ENCODE data around the gene C1orf115. TPM values are rescaled to one million over a fixed set of nuclear protein-coding genes. Genes with fewer than 3 reads are reported as not detected.
A peak's percentile ranks its signal among the peaks of the same experiment; 100 is the strongest.

C1orf115 gene
- total and polyA plus RNA-seq, 4 donors, result 13.3 to 19.0 (median 18.5) TPM

DNA sequence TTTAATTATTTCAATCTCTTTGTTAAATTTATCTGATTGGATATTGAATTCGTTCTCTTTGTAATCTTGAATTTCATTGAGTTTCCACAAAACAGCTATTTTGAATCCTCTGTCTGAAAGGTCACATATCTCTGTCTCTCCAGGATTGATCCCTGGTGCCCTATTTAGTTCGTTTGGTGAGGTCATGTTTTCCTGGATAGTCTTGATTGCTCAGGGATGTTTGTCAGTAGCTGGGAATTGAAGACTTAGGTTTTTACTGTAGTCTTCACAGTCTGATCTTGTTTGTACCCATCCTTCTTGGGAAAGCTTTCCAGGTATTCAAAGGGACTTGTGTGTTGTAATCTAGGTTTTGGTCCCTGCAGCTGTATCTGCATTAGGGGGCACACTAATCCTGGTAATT is 51.2 kb downstream of the C1orf115 start:
- H3K4me1 ChIP-seq (ENCODE audit: control insufficient read depth in 5 of 5, insufficient read depth in 5 of 5, low read length in 5 of 5), result peaks cover 0 to 3% (median 0%) of the 10 kb centered on the region in 5 donors
- TF ChIP-seq, protein P1, sequence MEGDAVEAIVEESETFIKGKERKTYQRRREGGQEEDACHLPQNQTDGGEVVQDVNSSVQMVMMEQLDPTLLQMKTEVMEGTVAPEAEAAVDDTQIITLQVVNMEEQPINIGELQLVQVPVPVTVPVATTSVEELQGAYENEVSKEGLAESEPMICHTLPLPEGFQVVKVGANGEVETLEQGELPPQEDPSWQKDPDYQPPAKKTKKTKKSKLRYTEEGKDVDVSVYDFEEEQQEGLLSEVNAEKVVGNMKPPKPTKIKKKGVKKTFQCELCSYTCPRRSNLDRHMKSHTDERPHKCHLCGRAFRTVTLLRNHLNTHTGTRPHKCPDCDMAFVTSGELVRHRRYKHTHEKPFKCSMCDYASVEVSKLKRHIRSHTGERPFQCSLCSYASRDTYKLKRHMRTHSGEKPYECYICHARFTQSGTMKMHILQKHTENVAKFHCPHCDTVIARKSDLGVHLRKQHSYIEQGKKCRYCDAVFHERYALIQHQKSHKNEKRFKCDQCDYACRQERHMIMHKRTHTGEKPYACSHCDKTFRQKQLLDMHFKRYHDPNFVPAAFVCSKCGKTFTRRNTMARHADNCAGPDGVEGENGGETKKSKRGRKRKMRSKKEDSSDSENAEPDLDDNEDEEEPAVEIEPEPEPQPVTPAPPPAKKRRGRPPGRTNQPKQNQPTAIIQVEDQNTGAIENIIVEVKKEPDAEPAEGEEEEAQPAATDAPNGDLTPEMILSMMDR (IDR thresholded peaks at IDR 0.05; ENCODE audit: control extremely low read depth, extremely low read depth), result no peak
- no peak overlapping the region for H3K4me3 ChIP-seq
- H3K36me3 ChIP-seq (ENCODE audit: control insufficient read depth in 4 of 4, insufficient read depth in 4 of 4, low read length in 4 of 4), result no peaks in the 10 kb centered on the region
- ATAC-seq (ENCODE audit: insufficient read depth, low FRiP score) (no peak), DNase-seq (no peak)
- no peaks in the 10 kb centered on the region for H3K9me3 ChIP-seq (ENCODE audit: control insufficient read depth in 4 of 4, insufficient read depth in 3 of 4, low read length in 3 of 4)
- WGBS, 2 donors, result 61 to 85% methylated on average over 2 of the region's 2 CpGs
- no peak overlapping the region for H3K9ac ChIP-seq (ENCODE audit: insufficient read depth in 1 of 2, low read length in 2 of 2)
- H3K27me3 ChIP-seq (ENCODE audit: control insufficient read depth in 3 of 3, insufficient read depth in 3 of 3, low read length in 2 of 3), result no peaks in the 10 kb centered on the region
- no peak overlapping the region for H3K27ac ChIP-seq (ENCODE audit: low read depth in 1 of 2, low read length in 1 of 2)

DNA sequence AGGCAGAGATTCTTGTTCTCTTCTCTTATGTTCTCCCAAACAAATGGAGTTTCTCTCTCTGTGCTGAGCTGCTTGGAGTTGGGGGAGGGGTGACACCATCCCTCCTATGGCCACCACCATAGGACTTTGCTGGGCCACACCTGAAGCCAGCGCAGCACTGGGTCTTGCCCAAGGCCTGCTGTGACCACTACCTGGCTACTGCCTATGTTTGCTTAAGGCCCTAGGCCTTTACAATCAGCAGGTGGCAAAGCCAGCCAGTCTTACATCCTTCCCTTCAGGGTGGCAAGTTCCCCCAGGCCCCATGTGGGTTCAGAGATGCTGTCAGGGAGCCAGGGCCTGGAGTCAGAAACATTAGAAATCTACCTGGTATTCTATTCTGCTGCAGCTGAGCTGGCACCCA is 51.7 kb downstream of the C1orf115 start:
- Histone ChIP-seq H3K36me3 (ENCODE audit: control insufficient read depth in 4 of 4, insufficient read depth in 4 of 4, low read length in 4 of 4) (no peaks in the 10 kb centered on the region), H3K9me3 (ENCODE audit: control insufficient read depth in 4 of 4, insufficient read depth in 3 of 4, low read length in 3 of 4) (no peaks in the 10 kb centered on the region), H3K4me1 (ENCODE audit: control insufficient read depth in 5 of 5, insufficient read depth in 5 of 5, low read length in 5 of 5) (peaks cover 0 to 8% (median 0%) of the 10 kb centered on the region in 5 donors), H3K4me3 (no peak overlapping the region), H3K9ac (ENCODE audit: insufficient read depth in 1 of 2, low read length in 2 of 2) (no peak overlapping the region), H3K27me3 (ENCODE audit: control insufficient read depth in 3 of 3, insufficient read depth in 3 of 3, low read length in 2 of 3) (no peaks in the 10 kb centered on the region), H3K27ac (ENCODE audit: low read depth in 1 of 2, low read length in 1 of 2) (no peak overlapping the region)
- ATAC-seq (ENCODE audit: insufficient read depth, low FRiP score) (no peak), DNase-seq (no peak)
- TF ChIP-seq, protein P1 (IDR thresholded peaks at IDR 0.05; ENCODE audit: control extremely low read depth, extremely low read depth), result no peak
- WGBS, 2 donors, result 94 to 100% methylated on average over 1 of the region's 1 CpG

DNA sequence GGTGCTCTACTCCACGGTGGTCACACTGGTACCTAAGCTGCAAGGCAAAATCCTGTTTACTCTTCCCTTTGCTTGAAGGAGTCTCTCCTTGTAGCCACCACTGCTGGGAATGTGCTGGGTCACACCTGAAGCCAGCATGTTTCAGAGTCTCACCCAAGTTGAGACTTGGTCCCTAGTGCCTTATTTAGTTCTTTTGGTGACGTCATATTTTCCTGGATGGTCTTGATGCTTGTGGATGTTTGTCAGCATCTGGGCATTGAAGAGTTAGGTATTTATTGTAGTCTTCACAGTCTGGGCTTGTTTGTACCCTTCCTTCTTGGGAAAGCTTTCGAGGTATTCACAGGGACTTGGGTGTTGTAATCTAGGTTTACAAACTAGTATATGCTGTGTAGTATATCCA is 52.4 kb downstream of the C1orf115 start:
- WGBS, 2 donors, result 94 to 97% methylated on average over 3 of the region's 3 CpGs
- DNase-seq, result no peak
- Histone ChIP-seq H3K9me3 (ENCODE audit: control insufficient read depth in 4 of 4, insufficient read depth in 3 of 4, low read length in 3 of 4) (no peaks in the 10 kb centered on the region), H3K4me3 (no peak overlapping the region), H3K27ac (ENCODE audit: low read depth in 1 of 2, low read length in 1 of 2) (no peak overlapping the region), H3K4me1 (ENCODE audit: control insufficient read depth in 5 of 5, insufficient read depth in 5 of 5, low read length in 5 of 5) (peaks cover 0 to 13% (median 0%) of the 10 kb centered on the region in 5 donors), H3K9ac (ENCODE audit: insufficient read depth in 1 of 2, low read length in 2 of 2) (no peak overlapping the region), H3K27me3 (ENCODE audit: control insufficient read depth in 3 of 3, insufficient read depth in 3 of 3, low read length in 2 of 3) (no peaks in the 10 kb centered on the region), H3K36me3 (ENCODE audit: control insufficient read depth in 4 of 4, insufficient read depth in 4 of 4, low read length in 4 of 4) (no peaks in the 10 kb centered on the region)
- no peak for ATAC-seq (ENCODE audit: insufficient read depth, low FRiP score)
- TF ChIP-seq, protein P1 (IDR thresholded peaks at IDR 0.05; ENCODE audit: control extremely low read depth, extremely low read depth), result no peak

DNA sequence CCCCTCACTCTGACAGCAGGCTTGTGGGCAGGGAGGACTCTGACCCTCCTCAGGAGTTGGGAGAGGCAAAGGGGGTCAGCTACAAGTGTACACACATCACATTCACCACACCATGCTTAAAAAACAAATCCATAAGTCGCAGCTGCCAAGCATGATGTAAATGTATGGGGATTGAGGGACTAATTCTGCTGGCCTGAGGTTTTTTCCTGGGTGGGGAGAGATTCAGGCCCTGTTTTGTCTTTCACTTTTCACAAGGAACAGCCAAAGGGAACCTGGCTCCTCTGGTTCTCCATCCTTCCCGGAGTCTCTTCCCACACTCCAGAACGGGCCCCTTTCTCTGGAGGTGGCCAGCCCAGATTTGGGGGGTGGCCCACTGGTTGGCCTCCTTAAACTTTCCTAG is 56.7 kb downstream of the C1orf115 start:
- ATAC-seq (ENCODE audit: insufficient read depth, low FRiP score) (no peak), DNase-seq (peak in 1 of 3 donors; percentile 11)
- Histone ChIP-seq H3K27ac (ENCODE audit: low read depth in 1 of 2, low read length in 1 of 2) (peak overlapping the region in 1 of 2 donors; percentile 95), H3K9ac (ENCODE audit: insufficient read depth in 1 of 2, low read length in 2 of 2) (no peak overlapping the region), H3K27me3 (ENCODE audit: control insufficient read depth in 3 of 3, insufficient read depth in 3 of 3, low read length in 2 of 3) (no peaks in the 10 kb centered on the region), H3K4me1 (ENCODE audit: control insufficient read depth in 5 of 5, insufficient read depth in 5 of 5, low read length in 5 of 5) (peaks cover 3 to 48% (median 17%) of the 10 kb centered on the region in 5 donors), H3K36me3 (ENCODE audit: control insufficient read depth in 4 of 4, insufficient read depth in 4 of 4, low read length in 4 of 4) (peaks cover 0 to 4% (median 0%) of the 10 kb centered on the region in 4 donors), H3K9me3 (ENCODE audit: control insufficient read depth in 4 of 4, insufficient read depth in 3 of 4, low read length in 3 of 4) (peaks cover 0 to 2% (median 0%) of the 10 kb centered on the region in 4 donors), H3K4me3 (no peak overlapping the region)
- whole genome bisulfite sequencing, 2 donors, result 91 to 95% methylated on average over 3 of the region's 3 CpGs
- TF ChIP-seq, protein P1 (IDR thresholded peaks at IDR 0.05; ENCODE audit: control extremely low read depth, extremely low read depth), result no peak

Data from lung (tissue), 12 donors.